K562 (cell line): ENCODE results near the gene SLK. TPM values are rescaled to one million over a fixed set of nuclear protein-coding genes. Genes with fewer than 3 reads are reported as not detected.
A peak's percentile ranks its signal among the peaks of the same experiment; 100 is the strongest.

Experiments used
- E2F3 ChIP-seq: fragments of 250-450 bp; sonication (Bioruptor Pico); IDR thresholded peaks from 2 replicates; pipeline ENCODE4 v1.4.0; 2020; ENCODE audit warnings: mild to moderate bottlenecking
- FIP1L1 ChIP-seq: fragments of 200-400 bp; formaldehyde crosslinking; IDR thresholded peaks from 2 replicates; pipeline ENCODE4 v1.6.1; 2018; ENCODE audit warnings: mild to moderate bottlenecking, low read depth, low read length; ENCODE audit not compliant: poor library complexity, severe bottlenecking
- HDAC1 ChIP-seq, 2 experiments: fragments of 450-650 bp; IDR thresholded peaks; 2 replicates each; pipeline ENCODE4 v1.6.1; 2016 to 2017; ENCODE audit warnings: inconsistent platforms in 1 of 2, mild to moderate bottlenecking in 1 of 2, moderate library complexity in 1 of 2
- MAFF ChIP-seq: IDR thresholded peaks from 2 replicates; pipeline ENCODE4 v1.6.1; 2012; ENCODE audit warnings: low read length, improper control_type of control experiment
- NUFIP1 ChIP-seq: fragments of 450-650 bp; IDR thresholded peaks from 2 replicates; pipeline ENCODE4 v1.6.1; 2018; ENCODE audit not compliant: partially characterized antibody
- RBM22 ChIP-seq: fragments of 200-400 bp; formaldehyde crosslinking; IDR thresholded peaks from 2 replicates; pipeline ENCODE4 v1.6.1; 2018; ENCODE audit warnings: low read length, low read depth; ENCODE audit not compliant: poor library complexity, severe bottlenecking
- ZKSCAN1 ChIP-seq: fragments of 150-350 bp; IDR thresholded peaks from 2 replicates; pipeline ENCODE4 v1.6.1; 2016; ENCODE audit warnings: low read depth, low read length
- ZNF589 ChIP-seq: fragments of 200-800 bp; sonication (Bioruptor generic); IDR thresholded peaks from 2 replicates; pipeline ENCODE4 v1.6.1; 2016; ENCODE audit warnings: low read depth, missing genetic modification characterization, missing compliant biosample characterization
- polyA plus RNA-seq, 8 experiments: library from polyadenylated mRNA; depleted of rRNA in 4 of 8; stranded (reverse) in 5 of 8; unstranded in 3 of 8; fragments of >200 nt; fragmentation: Nextera tagmentation in 2 of 8; fragmentation: Illumina TruSeq in 1 of 8; extraction: Ambion mirVana in 2 of 8; extraction: Trizol in 1 of 8; gene quantifications; 2 replicates each; pipeline versions ENCODE4 v1.2.1 to v1.2.3, GENCODE V29; 2011 to 2014; ENCODE audit warnings: inconsistent platforms in 1 of 8, missing spikeins in 1 of 8
- total RNA-seq, 7 experiments: library from RNA; depleted of rRNA in 6 of 7; stranded (reverse); fragments of >200 nt in 6 of 7; fragmentation: Illumina TruSeq in 2 of 7; extraction: Trizol in 2 of 7; gene quantifications; 2 replicates each; pipeline versions ENCODE4 v1.2.1 to v1.2.3, GENCODE V29; 2011 to 2021; ENCODE audit warnings: low replicate concordance in 1 of 7
- TF ChIP-seq, protein P1 (sequence below): fragments of 250-450 bp; sonication (Bioruptor Pico); IDR thresholded peaks from 2 replicates; pipeline ENCODE4 v1.8.0; 2022; ENCODE audit warnings: moderate library complexity, mild to moderate bottlenecking, inconsistent platforms
- TF ChIP-seq, protein P2 (sequence below): fragments of 450-650 bp; IDR thresholded peaks from 2 replicates; pipeline ENCODE4 v1.6.1; 2016; ENCODE audit warnings: low read depth, mild to moderate bottlenecking, moderate library complexity
- TF ChIP-seq, protein P3 (sequence below): fragments of 450-650 bp; IDR thresholded peaks from 2 replicates; pipeline ENCODE4 v1.6.1; 2016; ENCODE audit warnings: low read depth
- TF ChIP-seq, protein P4 (sequence below): fragments of 450-650 bp; IDR thresholded peaks from 2 replicates; pipeline ENCODE4 v1.6.1; 2018; ENCODE audit not compliant: partially characterized antibody

The SLK gene
- total and polyA plus RNA-seq, 9 of the 15 experiments (the other 6 are each of a cell fraction or from before 2014, with no cell fraction given) = 8.2 to 40.0 (median 23.4) TPM

DNA sequence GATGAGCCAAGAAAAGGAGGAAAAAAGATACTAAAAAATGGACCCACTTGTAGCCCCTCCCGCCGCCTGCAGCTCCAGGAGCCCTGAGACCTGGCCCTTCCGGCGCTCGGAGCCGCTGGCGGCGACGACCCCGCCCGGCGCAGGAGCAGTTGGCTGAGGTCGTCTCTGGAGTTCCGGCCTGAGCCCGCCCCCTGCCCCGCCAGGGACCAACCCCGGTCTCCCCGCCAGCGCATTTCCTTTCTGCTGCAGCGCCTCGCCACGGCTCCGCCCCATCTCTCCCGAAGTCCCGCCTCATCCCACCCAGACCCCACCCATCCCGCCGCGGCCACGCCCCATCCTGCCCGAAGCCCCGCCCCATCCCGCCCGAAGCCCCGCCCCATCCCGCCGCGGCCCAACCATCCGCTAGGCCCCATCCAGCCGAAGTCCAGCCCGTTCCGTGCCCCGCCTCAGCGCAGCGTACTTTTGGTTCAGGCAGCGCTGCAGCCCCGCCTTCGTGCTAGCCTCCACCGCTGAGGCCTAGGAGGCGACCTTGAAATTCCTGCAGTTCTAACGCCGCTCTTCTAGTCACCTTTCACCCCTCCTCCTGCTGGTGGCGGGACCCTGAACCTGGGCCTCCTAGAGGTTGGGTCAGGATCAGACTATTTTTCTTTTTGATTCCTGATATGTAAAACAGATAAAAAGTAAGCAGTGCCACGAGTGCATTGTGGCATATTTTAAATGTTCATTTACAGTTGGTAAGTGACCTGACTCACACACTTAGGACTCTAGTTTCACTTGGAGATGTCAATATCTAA, 48.7 kb upstream of the SLK start, which contains the start of gene STN1 (continued):
- TF ChIP-seq FIP1L1 = no peak
- TF ChIP-seq, protein P1, sequence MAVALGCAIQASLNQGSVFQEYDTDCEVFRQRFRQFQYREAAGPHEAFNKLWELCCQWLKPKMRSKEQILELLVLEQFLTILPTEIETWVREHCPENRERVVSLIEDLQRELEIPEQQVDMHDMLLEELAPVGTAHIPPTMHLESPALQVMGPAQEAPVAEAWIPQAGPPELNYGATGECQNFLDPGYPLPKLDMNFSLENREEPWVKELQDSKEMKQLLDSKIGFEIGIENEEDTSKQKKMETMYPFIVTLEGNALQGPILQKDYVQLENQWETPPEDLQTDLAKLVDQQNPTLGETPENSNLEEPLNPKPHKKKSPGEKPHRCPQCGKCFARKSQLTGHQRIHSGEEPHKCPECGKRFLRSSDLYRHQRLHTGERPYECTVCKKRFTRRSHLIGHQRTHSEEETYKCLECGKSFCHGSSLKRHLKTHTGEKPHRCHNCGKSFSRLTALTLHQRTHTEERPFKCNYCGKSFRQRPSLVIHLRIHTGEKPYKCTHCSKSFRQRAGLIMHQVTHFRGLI = no peak
- no peak for TF ChIP-seq NUFIP1
- no peak for TF ChIP-seq ZKSCAN1
- no peak for TF ChIP-seq RBM22
- peak in 1 of 2 experiments; percentile 11; a peak in 1 of 4 replicates for TF ChIP-seq HDAC1 (IDR thresholded peaks at IDR 0.05)
- TF ChIP-seq ZNF589 (CRISPR knock-in tag) = peak; percentile 52; the same call in 1 of the 2 replicates
- TF ChIP-seq, protein P2, sequence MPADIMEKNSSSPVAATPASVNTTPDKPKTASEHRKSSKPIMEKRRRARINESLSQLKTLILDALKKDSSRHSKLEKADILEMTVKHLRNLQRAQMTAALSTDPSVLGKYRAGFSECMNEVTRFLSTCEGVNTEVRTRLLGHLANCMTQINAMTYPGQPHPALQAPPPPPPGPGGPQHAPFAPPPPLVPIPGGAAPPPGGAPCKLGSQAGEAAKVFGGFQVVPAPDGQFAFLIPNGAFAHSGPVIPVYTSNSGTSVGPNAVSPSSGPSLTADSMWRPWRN = no peak
- TF ChIP-seq, protein P3, sequence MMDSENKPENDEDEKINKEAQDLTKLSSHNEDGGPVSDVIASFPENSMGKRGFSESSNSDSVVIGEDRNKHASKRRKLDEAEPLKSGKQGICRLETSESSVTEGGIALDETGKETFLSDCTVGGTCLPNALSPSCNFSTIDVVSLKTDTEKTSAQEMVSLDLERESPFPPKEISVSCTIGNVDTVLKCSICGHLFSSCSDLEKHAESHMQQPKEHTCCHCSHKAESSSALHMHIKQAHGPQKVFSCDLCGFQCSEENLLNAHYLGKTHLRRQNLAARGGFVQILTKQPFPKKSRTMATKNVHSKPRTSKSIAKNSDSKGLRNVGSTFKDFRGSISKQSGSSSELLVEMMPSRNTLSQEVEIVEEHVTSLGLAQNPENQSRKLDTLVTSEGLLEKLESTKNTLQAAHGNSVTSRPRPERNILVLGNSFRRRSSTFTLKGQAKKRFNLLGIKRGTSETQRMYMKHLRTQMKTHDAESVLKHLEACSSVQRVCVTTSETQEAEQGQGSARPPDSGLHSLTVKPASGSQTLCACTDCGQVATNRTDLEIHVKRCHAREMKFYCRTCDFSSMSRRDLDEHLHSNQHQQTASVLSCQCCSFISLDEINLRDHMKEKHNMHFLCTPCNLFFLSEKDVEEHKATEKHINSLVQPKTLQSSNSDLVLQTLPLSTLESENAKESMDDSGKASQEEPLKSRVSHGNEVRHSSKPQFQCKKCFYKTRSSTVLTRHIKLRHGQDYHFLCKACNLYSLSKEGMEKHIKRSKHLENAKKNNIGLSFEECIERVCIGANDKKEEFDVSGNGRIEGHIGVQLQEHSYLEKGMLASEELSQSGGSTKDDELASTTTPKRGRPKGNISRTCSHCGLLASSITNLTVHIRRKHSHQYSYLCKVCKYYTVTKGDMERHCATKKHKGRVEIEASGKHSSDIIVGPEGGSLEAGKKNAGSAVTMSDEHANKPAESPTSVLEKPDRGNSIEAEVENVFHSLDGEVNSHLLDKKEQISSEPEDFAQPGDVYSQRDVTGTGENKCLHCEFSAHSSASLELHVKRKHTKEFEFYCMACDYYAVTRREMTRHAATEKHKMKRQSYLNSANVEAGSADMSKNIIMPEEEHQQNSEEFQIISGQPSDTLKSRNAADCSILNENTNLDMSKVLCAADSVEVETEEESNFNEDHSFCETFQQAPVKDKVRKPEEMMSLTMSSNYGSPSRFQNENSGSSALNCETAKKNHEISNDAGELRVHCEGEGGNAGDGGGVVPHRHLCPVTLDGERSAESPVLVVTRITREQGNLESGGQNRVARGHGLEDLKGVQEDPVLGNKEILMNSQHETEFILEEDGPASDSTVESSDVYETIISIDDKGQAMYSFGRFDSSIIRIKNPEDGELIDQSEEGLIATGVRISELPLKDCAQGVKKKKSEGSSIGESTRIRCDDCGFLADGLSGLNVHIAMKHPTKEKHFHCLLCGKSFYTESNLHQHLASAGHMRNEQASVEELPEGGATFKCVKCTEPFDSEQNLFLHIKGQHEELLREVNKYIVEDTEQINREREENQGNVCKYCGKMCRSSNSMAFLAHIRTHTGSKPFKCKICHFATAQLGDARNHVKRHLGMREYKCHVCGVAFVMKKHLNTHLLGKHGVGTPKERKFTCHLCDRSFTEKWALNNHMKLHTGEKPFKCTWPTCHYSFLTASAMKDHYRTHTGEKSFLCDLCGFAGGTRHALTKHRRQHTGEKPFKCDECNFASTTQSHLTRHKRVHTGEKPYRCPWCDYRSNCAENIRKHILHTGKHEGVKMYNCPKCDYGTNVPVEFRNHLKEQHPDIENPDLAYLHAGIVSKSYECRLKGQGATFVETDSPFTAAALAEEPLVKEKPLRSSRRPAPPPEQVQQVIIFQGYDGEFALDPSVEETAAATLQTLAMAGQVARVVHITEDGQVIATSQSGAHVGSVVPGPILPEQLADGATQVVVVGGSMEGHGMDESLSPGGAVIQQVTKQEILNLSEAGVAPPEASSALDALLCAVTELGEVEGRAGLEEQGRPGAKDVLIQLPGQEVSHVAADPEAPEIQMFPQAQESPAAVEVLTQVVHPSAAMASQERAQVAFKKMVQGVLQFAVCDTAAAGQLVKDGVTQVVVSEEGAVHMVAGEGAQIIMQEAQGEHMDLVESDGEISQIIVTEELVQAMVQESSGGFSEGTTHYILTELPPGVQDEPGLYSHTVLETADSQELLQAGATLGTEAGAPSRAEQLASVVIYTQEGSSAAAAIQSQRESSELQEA = no peak
- TF ChIP-seq, protein P4, sequence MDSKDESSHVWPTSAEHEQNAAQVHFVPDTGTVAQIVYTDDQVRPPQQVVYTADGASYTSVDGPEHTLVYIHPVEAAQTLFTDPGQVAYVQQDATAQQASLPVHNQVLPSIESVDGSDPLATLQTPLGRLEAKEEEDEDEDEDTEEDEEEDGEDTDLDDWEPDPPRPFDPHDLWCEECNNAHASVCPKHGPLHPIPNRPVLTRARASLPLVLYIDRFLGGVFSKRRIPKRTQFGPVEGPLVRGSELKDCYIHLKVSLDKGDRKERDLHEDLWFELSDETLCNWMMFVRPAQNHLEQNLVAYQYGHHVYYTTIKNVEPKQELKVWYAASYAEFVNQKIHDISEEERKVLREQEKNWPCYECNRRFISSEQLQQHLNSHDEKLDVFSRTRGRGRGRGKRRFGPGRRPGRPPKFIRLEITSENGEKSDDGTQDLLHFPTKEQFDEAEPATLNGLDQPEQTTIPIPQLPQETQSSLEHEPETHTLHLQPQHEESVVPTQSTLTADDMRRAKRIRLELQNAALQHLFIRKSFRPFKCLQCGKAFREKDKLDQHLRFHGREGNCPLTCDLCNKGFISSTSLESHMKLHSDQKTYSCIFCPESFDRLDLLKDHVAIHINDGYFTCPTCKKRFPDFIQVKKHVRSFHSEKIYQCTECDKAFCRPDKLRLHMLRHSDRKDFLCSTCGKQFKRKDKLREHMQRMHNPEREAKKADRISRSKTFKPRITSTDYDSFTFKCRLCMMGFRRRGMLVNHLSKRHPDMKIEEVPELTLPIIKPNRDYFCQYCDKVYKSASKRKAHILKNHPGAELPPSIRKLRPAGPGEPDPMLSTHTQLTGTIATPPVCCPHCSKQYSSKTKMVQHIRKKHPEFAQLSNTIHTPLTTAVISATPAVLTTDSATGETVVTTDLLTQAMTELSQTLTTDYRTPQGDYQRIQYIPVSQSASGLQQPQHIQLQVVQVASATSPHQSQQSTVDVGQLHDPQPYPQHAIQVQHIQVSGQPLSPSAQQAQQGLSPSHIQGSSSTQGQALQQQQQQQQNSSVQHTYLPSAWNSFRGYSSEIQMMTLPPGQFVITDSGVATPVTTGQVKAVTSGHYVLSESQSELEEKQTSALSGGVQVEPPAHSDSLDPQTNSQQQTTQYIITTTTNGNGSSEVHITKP = peak; percentile 70
- no peak for TF ChIP-seq MAFF
- no peak for TF ChIP-seq E2F3 (CRISPR knock-in tag)
